ENCODE results near the gene C11orf86. TPM values are rescaled to one million over a fixed set of nuclear protein-coding genes. Genes with fewer than 3 reads are reported as not detected.

The C11orf86 gene
- total RNA-seq, 4 donors from 2014 or later = 21.0 to 88.3 (median 56.1) TPM; not detected in 1

DNA sequence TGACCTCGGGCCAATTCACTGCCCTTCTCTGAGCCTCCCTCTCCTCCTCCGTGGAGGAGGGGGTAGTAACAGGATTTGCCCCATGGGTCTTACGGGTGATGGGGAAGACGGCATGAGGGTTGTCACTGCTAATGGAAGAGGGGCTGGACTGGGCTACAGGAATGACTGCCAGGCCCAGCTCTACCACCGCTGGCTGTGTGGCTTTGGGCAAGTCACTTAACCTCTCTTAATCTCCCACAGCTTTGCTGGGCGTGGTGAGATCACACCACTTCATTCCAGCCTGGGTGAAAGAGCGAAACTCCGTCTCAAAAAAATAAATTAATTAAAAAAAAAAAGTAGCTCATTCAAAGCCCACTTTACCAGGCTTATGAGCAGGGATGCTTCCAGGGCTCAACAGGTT lies 50.6 kb downstream of the C11orf86 start:
- intact Hi-C loops (cut with DNase I; ENCODE audit: low total_unique reads) = no loop called here
- WGBS, 2 donors (ENCODE audit: low coverage in 1 of 2) = 76 to 96% methylated on average over 3 to 8 of the region's 8 CpGs
- Histone ChIP-seq H3K4me1 (peaks cover 7 to 20% (median 16%) of the 10 kb centered on the region in 4 donors), H3K9me3 (no peaks in the 10 kb centered on the region), H3K27ac (no peak overlapping the region), H3K4me3 (no peak overlapping the region), H3K36me3 (no peaks in the 10 kb centered on the region), H3K27me3 (peaks cover 38% of the 10 kb centered on the region)
- no peak for DNase-seq
- in situ Hi-C loops (cut with MboI; ENCODE audit: low pct_ligation_motif_present in 1 of 4, low pct_unique_long_range_greater_than_20kb in 1 of 4, low sequenced_read_pairs in 3 of 4) = no loop called here
- TF ChIP-seq EP300 (IDR thresholded peaks at IDR 0.05; ENCODE audit: low read depth) (no peak), POLR2A (IDR thresholded peaks at IDR 0.05) (no peak), POLR2AphosphoS5 (IDR thresholded peaks at IDR 0.05) (no peak)
- TF ChIP-seq, protein P1, sequence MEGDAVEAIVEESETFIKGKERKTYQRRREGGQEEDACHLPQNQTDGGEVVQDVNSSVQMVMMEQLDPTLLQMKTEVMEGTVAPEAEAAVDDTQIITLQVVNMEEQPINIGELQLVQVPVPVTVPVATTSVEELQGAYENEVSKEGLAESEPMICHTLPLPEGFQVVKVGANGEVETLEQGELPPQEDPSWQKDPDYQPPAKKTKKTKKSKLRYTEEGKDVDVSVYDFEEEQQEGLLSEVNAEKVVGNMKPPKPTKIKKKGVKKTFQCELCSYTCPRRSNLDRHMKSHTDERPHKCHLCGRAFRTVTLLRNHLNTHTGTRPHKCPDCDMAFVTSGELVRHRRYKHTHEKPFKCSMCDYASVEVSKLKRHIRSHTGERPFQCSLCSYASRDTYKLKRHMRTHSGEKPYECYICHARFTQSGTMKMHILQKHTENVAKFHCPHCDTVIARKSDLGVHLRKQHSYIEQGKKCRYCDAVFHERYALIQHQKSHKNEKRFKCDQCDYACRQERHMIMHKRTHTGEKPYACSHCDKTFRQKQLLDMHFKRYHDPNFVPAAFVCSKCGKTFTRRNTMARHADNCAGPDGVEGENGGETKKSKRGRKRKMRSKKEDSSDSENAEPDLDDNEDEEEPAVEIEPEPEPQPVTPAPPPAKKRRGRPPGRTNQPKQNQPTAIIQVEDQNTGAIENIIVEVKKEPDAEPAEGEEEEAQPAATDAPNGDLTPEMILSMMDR (IDR thresholded peaks at IDR 0.05) = no peak

Small RNAs within 50 kb of the gene (small RNA-seq; reads per million reads assigned to genes)
- gene MIR3163 = 0 to 0.28 (median 0) reads per million in 4 donors

Other genes with a start within 250 kb of the C11orf86 start
- gene SPTBN2, start 246.1 kb upstream of the C11orf86 start, total RNA-seq = 1 to 10 TPM in 3 of 4 donors, under 1 TPM in 1; 0.75 to 2.2 (median 1.6) TPM
- 10 to 100 TPM; 14.5 to 40.3 (median 37.4) TPM for gene RCE1, start 131.9 kb upstream of the C11orf86 start, total RNA-seq
- 10 to 100 TPM; 14.3 to 52.3 (median 22.6) TPM for gene LRFN4, start 118.2 kb upstream of the C11orf86 start, total RNA-seq
- gene PC, start 16.9 kb upstream of the C11orf86 start, total RNA-seq = 100 to 1,000 TPM in 1 of 4 donors, 10 to 100 TPM in 3; 14.9 to 246 (median 38.1) TPM
- not detected for gene SYT12, start 47.8 kb downstream of the C11orf86 start, total RNA-seq
- 10 to 100 TPM in 1 of 4 donors, 1 to 10 TPM in 3; 1.2 to 54.6 (median 5.8) TPM for gene RHOD, start 81.5 kb downstream of the C11orf86 start, total RNA-seq
- 100 to 1,000 TPM in 1 of 4 donors, 10 to 100 TPM in 3; 65.3 to 137 (median 81.2) TPM for gene KDM2A, start 144.0 kb downstream of the C11orf86 start, total RNA-seq

Data from transverse colon (tissue), 4 donors.